ENCODE results near the gene SLC5A10.
"Not testable (repeated sequence)": the region's sequence is repeated elsewhere in the genome, so short reads cannot be mapped to it uniquely, and the experiment has no call there.

GRCh38 chr17:19036186-19036585 lies 84.2 kb downstream of the SLC5A10 start:
- not testable (repeated sequence) for TF ChIP-seq CTCF (IDR thresholded peaks at IDR 0.05; ENCODE audit: low read depth, low read length, missing input control); EGR1 (IDR thresholded peaks at IDR 0.05; ENCODE audit: low read depth in 2 of 2)

Data from liver (tissue), 3 donors.